PFSK-1 (cell line): ENCODE measurements around the gene FABP1.

ENCODE experiments used
- FOXP2 ChIP-seq: optimal IDR thresholded peaks from 2 replicates; pipeline ENCODE3; 2011; ENCODE audit warnings: borderline replicate concordance, control low read depth, inconsistent platforms; ENCODE audit not compliant: insufficient read depth; ENCODE audit errors: extremely low read length, extremely low read depth
- POLR2AphosphoS5 ChIP-seq: IDR thresholded peaks from 2 replicates; pipeline ENCODE4 v1.6.1; 2012; ENCODE audit warnings: low read depth, mild to moderate bottlenecking, control low read depth, low read length, moderate library complexity
- SIN3A ChIP-seq: IDR thresholded peaks from 2 replicates; pipeline ENCODE4 v1.6.1; 2012; ENCODE audit warnings: mild to moderate bottlenecking, low read length, moderate library complexity, borderline replicate concordance; ENCODE audit not compliant: insufficient read depth
- TAF1 ChIP-seq: IDR thresholded peaks from 2 replicates; pipeline ENCODE4 v1.6.1; 2012; ENCODE audit warnings: low read length, control low read depth, borderline replicate concordance; ENCODE audit not compliant: insufficient read depth
- TF ChIP-seq, protein P1 (sequence below), 2 experiments: IDR thresholded peaks; 2 replicates each; pipeline versions ENCODE4 v1.6.1 to v1.8.0; 2011 to 2012; ENCODE audit warnings: low read depth in 2 of 2, low read length in 2 of 2, control low read depth in 1 of 2, inconsistent platforms in 1 of 2, mild to moderate bottlenecking in 1 of 2, moderate library complexity in 1 of 2; ENCODE audit not compliant: insufficient read depth in 1 of 2

The FABP1 gene

DNA sequence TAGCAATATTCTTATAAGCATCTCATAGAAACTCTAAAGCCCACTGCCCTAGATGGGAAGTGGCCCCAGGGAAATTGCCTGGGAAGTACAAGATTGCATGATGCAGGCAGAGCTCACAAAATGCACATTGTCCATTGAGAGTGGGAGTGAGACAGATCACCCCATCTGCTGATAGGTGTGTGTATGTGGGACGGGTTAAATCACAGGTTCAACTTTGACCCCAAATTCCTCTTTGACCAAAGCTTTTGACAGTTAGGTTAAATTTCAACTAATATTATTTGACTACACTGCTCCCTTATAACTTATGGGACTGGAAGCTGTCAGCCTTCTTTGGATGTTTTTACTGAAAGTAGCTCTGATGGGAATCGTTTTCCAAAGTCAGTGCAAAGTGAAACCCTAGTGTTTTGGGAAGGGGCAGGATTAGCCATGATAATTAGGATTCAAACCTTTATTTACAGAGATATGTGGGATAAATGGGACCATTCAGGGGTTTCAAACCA, 11.4 kb upstream of the FABP1 start:
- TF ChIP-seq TAF1 = no peak
- no peak for TF ChIP-seq SIN3A
- TF ChIP-seq POLR2AphosphoS5 = no peak
- no peak for TF ChIP-seq FOXP2
- TF ChIP-seq, protein P1, sequence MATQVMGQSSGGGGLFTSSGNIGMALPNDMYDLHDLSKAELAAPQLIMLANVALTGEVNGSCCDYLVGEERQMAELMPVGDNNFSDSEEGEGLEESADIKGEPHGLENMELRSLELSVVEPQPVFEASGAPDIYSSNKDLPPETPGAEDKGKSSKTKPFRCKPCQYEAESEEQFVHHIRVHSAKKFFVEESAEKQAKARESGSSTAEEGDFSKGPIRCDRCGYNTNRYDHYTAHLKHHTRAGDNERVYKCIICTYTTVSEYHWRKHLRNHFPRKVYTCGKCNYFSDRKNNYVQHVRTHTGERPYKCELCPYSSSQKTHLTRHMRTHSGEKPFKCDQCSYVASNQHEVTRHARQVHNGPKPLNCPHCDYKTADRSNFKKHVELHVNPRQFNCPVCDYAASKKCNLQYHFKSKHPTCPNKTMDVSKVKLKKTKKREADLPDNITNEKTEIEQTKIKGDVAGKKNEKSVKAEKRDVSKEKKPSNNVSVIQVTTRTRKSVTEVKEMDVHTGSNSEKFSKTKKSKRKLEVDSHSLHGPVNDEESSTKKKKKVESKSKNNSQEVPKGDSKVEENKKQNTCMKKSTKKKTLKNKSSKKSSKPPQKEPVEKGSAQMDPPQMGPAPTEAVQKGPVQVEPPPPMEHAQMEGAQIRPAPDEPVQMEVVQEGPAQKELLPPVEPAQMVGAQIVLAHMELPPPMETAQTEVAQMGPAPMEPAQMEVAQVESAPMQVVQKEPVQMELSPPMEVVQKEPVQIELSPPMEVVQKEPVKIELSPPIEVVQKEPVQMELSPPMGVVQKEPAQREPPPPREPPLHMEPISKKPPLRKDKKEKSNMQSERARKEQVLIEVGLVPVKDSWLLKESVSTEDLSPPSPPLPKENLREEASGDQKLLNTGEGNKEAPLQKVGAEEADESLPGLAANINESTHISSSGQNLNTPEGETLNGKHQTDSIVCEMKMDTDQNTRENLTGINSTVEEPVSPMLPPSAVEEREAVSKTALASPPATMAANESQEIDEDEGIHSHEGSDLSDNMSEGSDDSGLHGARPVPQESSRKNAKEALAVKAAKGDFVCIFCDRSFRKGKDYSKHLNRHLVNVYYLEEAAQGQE (IDR thresholded peaks at IDR 0.05; ENCODE audit: insufficient read depth in 1 of 2, low read depth in 2 of 2, low read length in 2 of 2) = no peak

DNA sequence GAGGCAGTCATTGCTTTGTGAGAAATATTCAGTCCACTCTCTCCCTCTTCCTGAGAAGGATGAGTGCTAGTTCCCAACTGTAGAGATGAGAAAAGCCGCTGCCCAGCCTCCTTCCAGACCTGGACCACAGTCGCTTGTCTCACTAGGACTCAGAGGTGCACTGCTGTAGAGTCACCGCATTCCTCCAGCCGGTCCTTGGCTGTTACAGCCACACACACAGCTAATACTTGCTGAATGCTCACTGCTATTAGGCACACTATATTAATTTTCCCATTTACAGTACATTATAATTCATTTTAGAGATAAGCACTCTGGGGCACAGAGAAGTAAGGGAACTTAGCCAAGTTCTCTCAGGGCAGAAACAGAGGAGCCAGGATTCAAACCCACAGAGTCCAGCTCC, 10.0 kb upstream of the FABP1 start:
- TF ChIP-seq SIN3A = no peak
- TF ChIP-seq TAF1 = no peak
- TF ChIP-seq FOXP2 = no peak
- TF ChIP-seq POLR2AphosphoS5 = no peak
- TF ChIP-seq, protein P1 (IDR thresholded peaks at IDR 0.05; ENCODE audit: insufficient read depth in 1 of 2, low read depth in 2 of 2, low read length in 2 of 2) = no peak

DNA sequence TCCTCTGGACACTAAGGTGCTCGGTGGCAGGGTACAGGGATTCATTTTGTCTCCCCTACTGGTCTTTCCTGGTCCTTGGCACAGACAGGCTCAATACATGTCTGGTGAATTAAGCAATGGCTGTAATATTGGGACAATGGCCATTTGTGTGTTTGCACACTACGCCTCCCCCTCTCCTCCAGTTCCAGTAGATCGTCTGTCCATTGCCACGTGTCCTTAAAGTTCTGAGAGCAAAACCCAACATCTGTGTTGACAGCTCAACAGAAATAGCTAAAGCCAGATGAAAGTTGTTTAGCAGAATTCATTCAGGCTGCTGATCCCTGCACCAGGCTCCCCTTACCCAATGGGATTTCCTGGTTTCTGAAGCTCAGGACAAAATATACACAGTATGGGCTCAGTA, 9.0 kb upstream of the FABP1 start:
- no peak for TF ChIP-seq POLR2AphosphoS5
- TF ChIP-seq SIN3A = no peak
- no peak for TF ChIP-seq TAF1
- TF ChIP-seq, protein P1 (IDR thresholded peaks at IDR 0.05; ENCODE audit: insufficient read depth in 1 of 2, low read depth in 2 of 2, low read length in 2 of 2) = no peak
- TF ChIP-seq FOXP2 = no peak

DNA sequence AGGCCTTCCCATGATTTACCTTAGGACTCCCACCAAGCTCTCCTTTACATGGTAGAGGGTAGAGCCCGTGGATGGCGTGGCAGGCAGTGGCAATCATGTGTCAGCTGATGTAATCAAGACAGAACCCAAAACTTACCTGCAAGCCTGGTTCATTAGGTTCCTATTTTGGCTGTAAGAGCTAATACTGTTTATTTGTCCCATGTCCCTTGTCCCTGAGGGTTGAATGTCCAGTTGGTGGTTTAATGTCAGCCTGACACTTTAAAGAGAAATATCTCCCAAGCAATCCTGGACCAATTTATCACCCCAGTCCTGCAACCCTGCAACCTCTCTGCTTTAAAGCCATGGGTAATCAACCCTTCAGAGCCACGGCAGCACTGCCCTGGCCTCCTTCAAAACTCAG, 6.0 kb upstream of the FABP1 start:
- TF ChIP-seq SIN3A = no peak
- TF ChIP-seq TAF1 = no peak
- TF ChIP-seq POLR2AphosphoS5 = no peak
- TF ChIP-seq, protein P1 (IDR thresholded peaks at IDR 0.05; ENCODE audit: insufficient read depth in 1 of 2, low read depth in 2 of 2, low read length in 2 of 2) = no peak
- TF ChIP-seq FOXP2 = no peak

DNA sequence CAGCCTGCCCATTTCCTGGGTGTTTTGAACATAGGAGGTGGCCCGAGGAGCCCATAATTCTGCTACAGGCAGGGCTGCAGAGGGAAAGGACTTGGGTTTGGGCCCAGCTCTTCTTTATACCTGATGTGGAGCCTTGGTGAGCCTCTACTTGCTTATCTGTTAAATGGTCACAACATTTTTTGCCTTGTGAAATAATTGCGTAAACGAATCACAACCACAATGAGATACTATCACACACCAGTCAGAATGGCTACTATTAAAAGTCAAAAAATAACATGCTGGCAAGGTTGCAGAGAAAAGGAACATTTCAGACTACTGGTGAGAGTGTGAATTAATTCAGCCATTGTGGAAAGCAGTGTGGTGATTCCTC, 4.1 kb upstream of the FABP1 start:
- TF ChIP-seq, protein P1 (IDR thresholded peaks at IDR 0.05; ENCODE audit: insufficient read depth in 1 of 2, low read depth in 2 of 2, low read length in 2 of 2) = no peak
- TF ChIP-seq POLR2AphosphoS5 (no peak), TAF1 (no peak), FOXP2 (no peak), SIN3A (no peak)
